K562 (cell line): ENCODE data around the gene CUL5. TPM values are rescaled to one million over a fixed set of nuclear protein-coding genes. Genes with fewer than 3 reads are reported as not detected.

Experiments used
- ATAC-seq: fragments of 200-7000 bp; cut with Tn5 transposase; 3 replicates; pipeline ENCODE4 v1.9.1; 2020; ENCODE audit warnings: moderate library complexity
- BruUV-seq: library from RNA; stranded (reverse); fragments of 400-500 nt; replicated peaks from 2 replicates; lab custom pipeline; 2021; lab: Mats Ljungman, UMichigan
- CTCF ChIA-PET: fragments of 300-600 bp; formaldehyde crosslinking; extraction: SDS; loops from one replicate; lab custom pipeline; 2021; ENCODE audit warnings: low intra/inter-chr PET ratio; lab: Yijun Ruan, JAX
- POLR2A ChIA-PET: fragments of 300-600, 350-650 bp; sonication (Branson Sonifier 250); formaldehyde crosslinking; extraction: SDS; loops from one replicate; lab custom pipeline; 2021; ENCODE audit warnings: antibody characterized with exemption, inconsistent platforms; lab: Yijun Ruan, JAX
- DNase-seq, 4 experiments: peaks; one replicate each; pipeline versions ENCODE4 v3.0.0 to v3.0.0-alpha.2; 2011 to 2018; ENCODE audit warnings: low spot score in 3 of 4, mixed read lengths in 3 of 4; ENCODE audit errors: extremely low read depth in 1 of 4
- FAIRE-seq: peaks from 2 replicates; lab custom pipeline; 2011; peaks lifted over from hg19 to GRCh38; lab: Jason Lieb, UNC
- H2AFZ ChIP-seq: 2 replicates; pipeline ENCODE4 v1.6.0; 2011; ENCODE audit warnings: low read depth, low read length, control low read depth, inconsistent platforms
- H3K27ac ChIP-seq: fragments of 200-600 bp; 3 replicates; pipeline ENCODE4 v1.8.0; 2011; ENCODE audit warnings: low read depth, mild to moderate bottlenecking, control low read depth, inconsistent platforms, low read length, moderate library complexity, mixed read lengths; ENCODE audit errors: extremely low read depth
- H3K27me3 ChIP-seq, 2 experiments: fragments of 300-600 bp in 1 of 2; 2 replicates in 1 of 2; 3 replicates in 1 of 2; pipeline versions ENCODE4 v1.6.0 to v1.8.0; 2011; ENCODE audit warnings: inconsistent platforms in 2 of 2, low read length in 2 of 2, mild to moderate bottlenecking in 1 of 2, mixed read lengths in 1 of 2, moderate library complexity in 1 of 2; ENCODE audit not compliant: control insufficient read depth in 2 of 2, insufficient read depth in 2 of 2
- H3K36me3 ChIP-seq: fragments of 300-600 bp; 3 replicates; pipeline ENCODE4 v1.8.0; 2011; ENCODE audit warnings: mild to moderate bottlenecking, low read length, inconsistent platforms; ENCODE audit not compliant: control insufficient read depth, insufficient read depth
- H3K4me1 ChIP-seq, 2 experiments: fragments of 200-600 bp in 1 of 2; replicated peaks in 1 of 2; 2 replicates in 1 of 2; 3 replicates in 1 of 2; pipeline versions ENCODE4 v1.5.1 to v1.8.0; 2011; ENCODE audit warnings: inconsistent platforms in 2 of 2, low read length in 2 of 2, mild to moderate bottlenecking in 1 of 2, mixed read lengths in 1 of 2, moderate library complexity in 1 of 2; ENCODE audit not compliant: control insufficient read depth in 2 of 2, insufficient read depth in 2 of 2
- H3K4me2 ChIP-seq: 2 replicates; pipeline ENCODE4 v1.6.1; 2011; ENCODE audit warnings: low read length, control low read depth, inconsistent platforms, mixed read lengths; ENCODE audit not compliant: insufficient read depth
- H3K4me3 ChIP-seq: fragments of 200-600 bp; sonication (generic), shearing (Covaris generic); 2 replicates; pipeline ENCODE4 v1.5.1; 2016; ENCODE audit warnings: control low read depth, inconsistent platforms
- H3K79me2 ChIP-seq: fragments of 200-600 bp; 3 replicates; pipeline ENCODE4 v1.8.0; 2011; ENCODE audit warnings: low read length, inconsistent platforms; ENCODE audit not compliant: control insufficient read depth, insufficient read depth
- H3K9ac ChIP-seq, 2 experiments: 2 replicates each; pipeline versions ENCODE4 v1.6.0 to v1.6.1; 2011; ENCODE audit warnings: low read depth in 2 of 2, low read length in 2 of 2, control low read depth in 1 of 2, inconsistent platforms in 1 of 2, mild to moderate bottlenecking in 1 of 2, mixed read lengths in 1 of 2; ENCODE audit not compliant: insufficient read depth in 1 of 2
- H3K9me1 ChIP-seq: one replicate; pipeline ENCODE4 v1.6.0; 2011; ENCODE audit warnings: inconsistent platforms, mild to moderate bottlenecking, low read length, moderate library complexity; ENCODE audit not compliant: control insufficient read depth, insufficient read depth
- H3K9me3 ChIP-seq: replicated peaks from 2 replicates; pipeline ENCODE4 v1.5.1; 2011; ENCODE audit warnings: low read depth, low read length, inconsistent platforms; ENCODE audit not compliant: control insufficient read depth, insufficient read depth
- H4K20me1 ChIP-seq: replicated peaks from 2 replicates; pipeline ENCODE4 v1.6.1; 2011; ENCODE audit warnings: low read length, inconsistent platforms, mixed read lengths; ENCODE audit not compliant: control insufficient read depth, insufficient read depth
- CHD1 ChIP-seq: fragments of 200-600 bp; sonication (generic); IDR thresholded peaks from one replicate; pipeline ENCODE4 v1.6.1; 2012; ENCODE audit warnings: mild to moderate bottlenecking, moderate library complexity, low read length, inconsistent platforms
- KLF16 ChIP-seq: IDR thresholded peaks from 2 replicates; pipeline ENCODE4 v1.6.1; 2016; ENCODE audit warnings: antibody characterized with exemption
- MAFK ChIP-seq: IDR thresholded peaks from 2 replicates; pipeline ENCODE4 v1.6.1; 2011; ENCODE audit warnings: low read length, improper control_type of control experiment
- PTRF ChIP-seq: fragments of 450-650 bp; IDR thresholded peaks from 2 replicates; pipeline ENCODE4 v1.6.1; 2016; ENCODE audit warnings: mild to moderate bottlenecking, missing genetic modification characterization, missing compliant biosample characterization
- TAF15 ChIP-seq: fragments of 200-400 bp; formaldehyde crosslinking; IDR thresholded peaks from 2 replicates; pipeline ENCODE4 v1.6.1; 2017; ENCODE audit warnings: mild to moderate bottlenecking, low read depth, low read length, moderate library complexity
- TCFL5 ChIP-seq: fragments of 250-450 bp; sonication (Bioruptor Pico); conservative IDR thresholded peaks from 2 replicates; pipeline ENCODE4 v1.6.1; 2021; ENCODE audit warnings: mild to moderate bottlenecking, moderate library complexity, matching md5 sums
- ZNF316 ChIP-seq: fragments of 450-650 bp; IDR thresholded peaks from 2 replicates; pipeline ENCODE4 v1.6.1; 2016
- ZNF584 ChIP-seq: fragments of 200-800 bp; sonication (Bioruptor generic); IDR thresholded peaks from 2 replicates; pipeline ENCODE4 v1.6.1; 2016; ENCODE audit warnings: low read depth, mild to moderate bottlenecking, missing genetic modification characterization, missing compliant biosample characterization
- ZNF696 ChIP-seq: fragments of 250-450 bp; sonication (Bioruptor Pico); conservative IDR thresholded peaks from 2 replicates; pipeline ENCODE4 v1.4.0; 2020; ENCODE audit warnings: mild to moderate bottlenecking, moderate library complexity
- WGBS: fragments of 100-300 bp; shearing (Covaris generic); methylation state at CpG from one replicate; pipeline ENCODE4 v1.1.6; 2016; ENCODE audit warnings: low coverage, mixed read lengths; ENCODE audit not compliant: insufficient coverage; ENCODE audit errors: missing lambda C conversion rate; 5-methylcytosine and 5-hydroxymethylcytosine counted together
- in situ Hi-C: fragments of 300-500 bp; cut with MboI; formaldehyde crosslinking; loops from 4 replicates; pipeline ENCODE4 v1.15.0; 2018; ENCODE audit warnings: inconsistent platforms, mixed read lengths
- intact Hi-C: fragments of 100-400 bp; cut with micrococcal nuclease; formaldehyde crosslinking; loops from 2 replicates; pipeline ENCODE4 v1.14.2; 2022
- polyA plus RNA-seq, 8 experiments: library from polyadenylated mRNA; depleted of rRNA in 4 of 8; stranded (reverse) in 5 of 8; unstranded in 3 of 8; fragments of >200 nt; fragmentation: Nextera tagmentation in 2 of 8; fragmentation: Illumina TruSeq in 1 of 8; extraction: Ambion mirVana in 2 of 8; extraction: Trizol in 1 of 8; gene quantifications; 2 replicates each; pipeline versions ENCODE4 v1.2.1 to v1.2.3, GENCODE V29; 2011 to 2014; ENCODE audit warnings: inconsistent platforms in 1 of 8, missing spikeins in 1 of 8
- total RNA-seq, 7 experiments: library from RNA; depleted of rRNA in 6 of 7; stranded (reverse); fragments of >200 nt in 6 of 7; fragmentation: Illumina TruSeq in 2 of 7; extraction: Trizol in 2 of 7; gene quantifications; 2 replicates each; pipeline versions ENCODE4 v1.2.1 to v1.2.3, GENCODE V29; 2011 to 2021; ENCODE audit warnings: low replicate concordance in 1 of 7
- TF ChIP-seq, protein P1 (sequence below): fragments of 450-650 bp; formaldehyde crosslinking; IDR thresholded peaks from 2 replicates; pipeline ENCODE4 v1.4.0; 2022; ENCODE audit warnings: mild to moderate bottlenecking, moderate library complexity
- TF ChIP-seq, protein P2 (sequence below): sonication (generic); formaldehyde crosslinking; IDR thresholded peaks from 2 replicates; pipeline ENCODE4 v1.8.0; 2022; ENCODE audit warnings: mild to moderate bottlenecking, low read depth, missing genetic modification reagents
- TF ChIP-seq, protein P3 (sequence below), 2 experiments: IDR thresholded peaks; 2 replicates each; pipeline ENCODE4 v1.6.1; 2011; ENCODE audit warnings: borderline replicate concordance in 1 of 2, control low read depth in 1 of 2, low read depth in 1 of 2, low read length in 1 of 2, mild to moderate bottlenecking in 1 of 2, mixed read lengths in 1 of 2, moderate library complexity in 1 of 2; ENCODE audit not compliant: insufficient read depth in 1 of 2, insufficient read length in 1 of 2, poor library complexity in 1 of 2, severe bottlenecking in 1 of 2; ENCODE audit errors: extremely low read depth in 1 of 2

CUL5 gene
- total and polyA plus RNA-seq, 9 of the 15 experiments (the other 6 are each of a cell fraction or from before 2014, with no cell fraction given): 14.3 to 45.9 (median 23.0) TPM

DNA sequence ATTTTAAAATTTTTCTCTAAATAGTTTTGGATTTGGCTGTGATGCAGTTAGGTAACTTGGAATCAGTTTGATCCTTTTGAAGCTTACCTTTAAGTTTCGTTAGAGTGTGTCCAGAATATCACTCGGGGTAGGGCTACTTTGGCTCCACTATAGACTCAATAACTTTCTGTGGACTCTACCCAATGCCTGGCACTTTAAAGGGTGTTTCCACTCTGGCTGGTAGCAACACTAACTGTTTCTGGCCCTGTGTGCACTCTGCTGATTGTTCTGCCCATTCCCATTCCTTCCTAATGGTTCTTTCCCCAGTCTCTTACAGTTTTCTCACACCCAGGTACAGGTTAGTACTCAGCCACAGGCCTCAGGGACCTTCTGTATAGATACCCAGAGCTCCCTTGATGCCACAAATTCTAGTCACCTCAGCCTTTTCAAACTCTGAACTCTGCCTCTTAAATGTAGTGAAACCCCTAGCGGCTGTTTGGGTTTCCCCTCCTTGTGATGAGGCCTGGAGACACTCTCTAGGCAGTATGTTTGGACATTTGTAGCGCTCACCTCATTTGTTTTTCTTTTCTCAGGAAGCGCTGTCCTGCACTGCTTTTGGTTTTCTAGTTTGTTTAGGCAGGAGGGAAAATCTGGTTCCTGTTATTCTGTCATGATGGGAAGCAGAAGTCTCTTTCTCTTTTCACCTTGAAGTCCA lies 16.8 kb downstream of the CUL5 start:
- intact Hi-C loops: loop anchor here (2.0 kb wide), 1 partner anchor 17 kb away; the partner anchor contains the start of gene CUL5
- Histone ChIP-seq H2AFZ (no peak overlapping the region), H3K9ac (no peak overlapping the region), H3K36me3 (peaks cover 16% of the 10 kb centered on the region; the same call in 2 of the 3 replicates), H3K4me2 (no peak overlapping the region), H3K4me1 (peaks cover 4 to 18% of the 10 kb centered on the region in 2 experiments; a peak in 4 of 5 replicates), H3K4me3 (no peak overlapping the region), H4K20me1 (no peaks in the 10 kb centered on the region; the same call in 1 of the 2 replicates), H3K27me3 (no peaks in the 10 kb centered on the region), H3K9me1 (no peaks in the 10 kb centered on the region), H3K9me3 (no peaks in the 10 kb centered on the region), H3K79me2 (peaks cover 100% of the 10 kb centered on the region), H3K27ac (no peak overlapping the region; the same call in 2 of the 3 replicates)
- ChIA-PET POLR2A (interaction anchor here (0.5 to 1.4 kb wide), 4 partner anchors 9 to 16 kb away, joined by 3 to 4 read pairs (median 3); no protein-coding TSS in a partner anchor), CTCF (no interaction called here)
- BruUV-seq: no TSS peak
- in situ Hi-C loops: no loop called here
- no peak for FAIRE-seq
- WGBS: 54% methylated on average over 5 of the region's 5 CpGs
- ATAC-seq: peak; percentile 17
- DNase-seq: no peak
- TF ChIP-seq ZNF696 (no peak), PTRF (tag) (no peak), KLF16 (no peak), TCFL5 (CRISPR knock-in tag) (no peak), ZNF316 (no peak), ZNF584 (no peak), TAF15 (no peak), MAFK (no peak), CHD1 (no peak)
- TF ChIP-seq, protein P1, sequence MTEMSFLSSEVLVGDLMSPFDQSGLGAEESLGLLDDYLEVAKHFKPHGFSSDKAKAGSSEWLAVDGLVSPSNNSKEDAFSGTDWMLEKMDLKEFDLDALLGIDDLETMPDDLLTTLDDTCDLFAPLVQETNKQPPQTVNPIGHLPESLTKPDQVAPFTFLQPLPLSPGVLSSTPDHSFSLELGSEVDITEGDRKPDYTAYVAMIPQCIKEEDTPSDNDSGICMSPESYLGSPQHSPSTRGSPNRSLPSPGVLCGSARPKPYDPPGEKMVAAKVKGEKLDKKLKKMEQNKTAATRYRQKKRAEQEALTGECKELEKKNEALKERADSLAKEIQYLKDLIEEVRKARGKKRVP (CRISPR knock-in tag): no peak
- TF ChIP-seq, protein P2, sequence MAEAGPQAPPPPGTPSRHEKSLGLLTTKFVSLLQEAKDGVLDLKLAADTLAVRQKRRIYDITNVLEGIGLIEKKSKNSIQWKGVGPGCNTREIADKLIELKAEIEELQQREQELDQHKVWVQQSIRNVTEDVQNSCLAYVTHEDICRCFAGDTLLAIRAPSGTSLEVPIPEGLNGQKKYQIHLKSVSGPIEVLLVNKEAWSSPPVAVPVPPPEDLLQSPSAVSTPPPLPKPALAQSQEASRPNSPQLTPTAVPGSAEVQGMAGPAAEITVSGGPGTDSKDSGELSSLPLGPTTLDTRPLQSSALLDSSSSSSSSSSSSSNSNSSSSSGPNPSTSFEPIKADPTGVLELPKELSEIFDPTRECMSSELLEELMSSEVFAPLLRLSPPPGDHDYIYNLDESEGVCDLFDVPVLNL: no peak
- TF ChIP-seq, protein P3, sequence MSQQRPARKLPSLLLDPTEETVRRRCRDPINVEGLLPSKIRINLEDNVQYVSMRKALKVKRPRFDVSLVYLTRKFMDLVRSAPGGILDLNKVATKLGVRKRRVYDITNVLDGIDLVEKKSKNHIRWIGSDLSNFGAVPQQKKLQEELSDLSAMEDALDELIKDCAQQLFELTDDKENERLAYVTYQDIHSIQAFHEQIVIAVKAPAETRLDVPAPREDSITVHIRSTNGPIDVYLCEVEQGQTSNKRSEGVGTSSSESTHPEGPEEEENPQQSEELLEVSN (IDR thresholded peaks at IDR 0.05; ENCODE audit: borderline replicate concordance in 1 of 2, extremely low read depth in 1 of 2, insufficient read depth in 1 of 2, insufficient read length in 1 of 2, low read depth in 1 of 2, low read length in 1 of 2, poor library complexity in 1 of 2, severe bottlenecking in 1 of 2): no peak
